CD1c-positive myeloid dendritic cell (primary cell): ENCODE data around the gene PFKFB2.

ENCODE experiments used
- DNase-seq: peaks from one replicate; pipeline ENCODE4 v3.0.0-alpha.2; 2016; ENCODE audit errors: extremely low spot score

Gene PFKFB2

GRCh38 chr1:207067185-207067584, 14.1 kb downstream of the PFKFB2 start:
- DNase-seq, result no peak

GRCh38 chr1:207067665-207068064, 14.6 kb downstream of the PFKFB2 start:
- DNase-seq, result no peak

GRCh38 chr1:207069061-207069460, 16.0 kb downstream of the PFKFB2 start:
- no peak for DNase-seq

- DNase-seq, result no peak
Measured at GRCh38 chr1:207069858-207070506, 16.9 kb downstream of the PFKFB2 start.

GRCh38 chr1:207070811-207071210, 17.7 kb downstream of the PFKFB2 start:
- no peak for DNase-seq

GRCh38 chr1:207071426-207071825, 18.4 kb downstream of the PFKFB2 start:
- DNase-seq, result no peak

- no peak for DNase-seq
Measured at GRCh38 chr1:207072233-207072632, 19.2 kb downstream of the PFKFB2 start.

- DNase-seq, result no peak
Measured at GRCh38 chr1:207073906-207074820, 21.1 kb downstream of the PFKFB2 start.

- DNase-seq, result no peak
Measured at GRCh38 chr1:207076181-207076955, 23.3 kb downstream of the PFKFB2 start.

GRCh38 chr1:207077012-207077411, 23.9 kb downstream of the PFKFB2 start:
- DNase-seq, result no peak

GRCh38 chr1:207077470-207078377, 24.6 kb downstream of the PFKFB2 start:
- DNase-seq, result peak; percentile 77

- no peak for DNase-seq
Measured at GRCh38 chr1:207078578-207079132, 25.6 kb downstream of the PFKFB2 start.

GRCh38 chr1:207079706-207080241, 26.7 kb downstream of the PFKFB2 start:
- DNase-seq, result no peak

- DNase-seq, result no peak
Measured at GRCh38 chr1:207081088-207081487, 28.0 kb downstream of the PFKFB2 start.

- no peak for DNase-seq
Measured at GRCh38 chr1:207081806-207082205, 28.7 kb downstream of the PFKFB2 start.

- DNase-seq, result no peak
Measured at GRCh38 chr1:207084232-207084631, 31.2 kb downstream of the PFKFB2 start.

- DNase-seq, result peak; percentile 69
Measured at GRCh38 chr1:207084701-207085180, 31.7 kb downstream of the PFKFB2 start.

- DNase-seq, result no peak
Measured at GRCh38 chr1:207085887-207086286, 32.8 kb downstream of the PFKFB2 start.

GRCh38 chr1:207088161-207088560, 35.1 kb downstream of the PFKFB2 start:
- DNase-seq, result no peak
